Activated CD4-positive, CD25-positive, alpha-beta regulatory T cell treated with anti-CD3 and anti-CD28 coated beads, Interleukin-2, amount 50 U/mL, for 24 hours (primary cell): ENCODE measurements around the gene YAE1.

ENCODE experiments used
- ATAC-seq, 2 donors: fragments of 150-1000 bp; cut with Tn5 transposase; one replicate each; pipeline ENCODE4 v1.10.0; 2021; ENCODE audit warnings: mild to moderate bottlenecking in 1 of 2, moderate library complexity in 1 of 2

The YAE1 gene

DNA sequence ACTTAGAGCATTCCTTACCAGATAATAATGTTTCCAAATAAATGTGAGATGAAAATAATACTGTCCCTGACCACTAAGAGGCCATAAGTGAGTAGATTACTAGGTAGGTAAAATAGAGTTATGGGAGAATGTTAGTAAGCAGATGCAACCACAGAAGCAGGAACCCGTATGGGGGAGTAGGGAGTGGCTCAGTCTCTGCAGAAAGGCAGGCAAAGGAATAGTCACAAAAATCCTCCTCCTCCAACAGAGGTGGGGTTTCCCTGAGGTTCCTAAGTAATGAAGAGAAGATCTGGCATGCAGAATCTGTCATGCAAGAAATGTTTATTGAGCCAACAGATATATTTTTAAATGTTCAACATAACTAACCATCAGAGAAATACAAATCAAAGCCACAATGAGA lies 9.0 kb upstream of the YAE1 start:
- no peak for ATAC-seq

DNA sequence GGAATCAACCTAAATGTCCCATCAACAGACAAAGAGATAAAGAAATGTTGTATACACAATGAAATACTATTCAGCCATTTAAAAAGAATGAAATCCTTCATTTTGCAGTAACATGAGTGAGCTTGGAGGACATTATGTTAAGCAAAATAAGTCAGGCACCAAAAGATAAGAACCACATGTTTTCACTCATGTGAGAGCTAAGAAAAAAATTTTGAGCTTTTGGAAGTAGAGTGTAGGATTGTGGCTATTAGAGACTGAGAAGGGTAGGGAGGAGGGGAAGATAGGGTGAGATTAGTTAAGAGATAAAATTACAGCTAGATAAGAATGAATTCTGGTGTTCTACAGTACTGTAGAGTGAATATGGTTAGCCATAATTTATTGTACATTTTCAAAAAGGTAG lies 8.3 kb upstream of the YAE1 start:
- no peak for ATAC-seq

DNA sequence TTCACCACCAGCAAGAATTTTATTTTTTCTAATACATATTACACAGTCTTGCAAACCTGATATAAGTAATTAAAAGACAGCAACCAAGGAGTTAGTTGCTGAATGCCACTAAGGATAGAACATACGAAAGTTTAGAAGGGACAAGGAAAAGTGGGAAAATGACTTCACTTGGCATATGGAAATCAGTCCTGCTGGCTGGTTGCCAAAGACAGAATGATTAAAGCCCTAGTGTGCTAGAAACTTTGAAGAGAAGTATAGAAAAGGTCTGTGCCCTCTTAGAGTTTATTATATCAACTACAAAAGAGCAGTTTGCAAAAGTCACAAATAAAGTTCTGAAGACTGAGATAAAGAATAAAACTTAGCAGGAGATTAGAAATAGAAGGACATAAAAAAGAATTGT lies 5.8 kb upstream of the YAE1 start:
- ATAC-seq = no peak

DNA sequence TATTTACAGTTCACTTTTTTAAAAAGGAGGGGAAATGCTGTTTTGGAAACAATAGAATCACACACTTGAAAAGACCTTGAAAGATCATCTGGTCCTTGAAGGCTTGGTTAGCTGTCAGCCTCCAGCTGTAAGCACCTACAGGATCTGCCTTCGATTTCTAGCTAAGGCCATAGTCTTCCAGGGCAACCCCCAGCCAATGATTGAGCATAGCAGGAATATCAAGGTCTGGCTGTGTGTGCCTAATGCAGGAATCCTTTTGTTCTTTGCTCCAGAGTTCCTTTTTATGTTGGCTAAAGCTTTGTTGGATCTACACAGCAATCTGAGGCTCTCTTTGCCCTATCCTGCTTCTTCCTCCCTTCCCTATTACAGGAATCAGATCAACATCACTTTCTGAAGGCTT lies 5.2 kb upstream of the YAE1 start:
- ATAC-seq = no peak

DNA sequence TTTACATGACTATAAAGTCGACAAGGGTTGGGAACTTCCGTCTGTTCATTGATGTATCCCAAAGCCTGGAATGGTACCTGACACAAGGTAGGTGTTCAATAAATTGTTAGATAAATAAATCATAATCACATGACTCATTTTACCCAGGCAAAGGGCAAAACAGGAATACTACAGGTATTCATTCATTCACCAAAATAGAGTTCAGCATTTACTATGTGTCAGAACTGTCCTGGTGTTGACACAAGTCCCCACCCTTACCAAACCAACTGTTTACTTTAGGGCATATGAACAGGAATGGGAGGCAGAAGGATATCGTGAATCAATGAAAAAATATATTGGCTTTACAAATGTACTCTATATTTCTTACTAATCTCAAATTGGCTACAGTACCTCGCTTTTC lies 666 bp upstream of the YAE1 start:
- no peak for ATAC-seq

DNA sequence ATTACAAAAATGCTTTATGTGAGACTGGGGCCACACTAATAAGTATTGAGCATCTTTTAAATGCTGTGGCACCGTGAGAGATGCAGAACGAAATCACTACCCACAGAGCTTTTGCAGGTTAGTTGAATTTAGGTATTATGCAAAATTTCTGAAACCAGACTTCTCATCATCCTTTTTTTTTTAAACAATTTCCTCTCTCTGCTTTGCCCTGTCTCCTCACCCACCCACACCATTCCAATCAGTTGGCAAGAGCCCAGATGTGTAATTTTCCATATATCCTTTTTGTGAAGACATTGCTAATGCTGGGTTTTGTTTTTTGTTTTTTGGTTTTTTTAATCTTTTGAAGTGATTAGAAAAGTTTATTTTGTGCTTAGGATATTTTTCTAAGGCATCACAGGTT lies 1.1 kb downstream of the YAE1 start:
- no peak for ATAC-seq

DNA sequence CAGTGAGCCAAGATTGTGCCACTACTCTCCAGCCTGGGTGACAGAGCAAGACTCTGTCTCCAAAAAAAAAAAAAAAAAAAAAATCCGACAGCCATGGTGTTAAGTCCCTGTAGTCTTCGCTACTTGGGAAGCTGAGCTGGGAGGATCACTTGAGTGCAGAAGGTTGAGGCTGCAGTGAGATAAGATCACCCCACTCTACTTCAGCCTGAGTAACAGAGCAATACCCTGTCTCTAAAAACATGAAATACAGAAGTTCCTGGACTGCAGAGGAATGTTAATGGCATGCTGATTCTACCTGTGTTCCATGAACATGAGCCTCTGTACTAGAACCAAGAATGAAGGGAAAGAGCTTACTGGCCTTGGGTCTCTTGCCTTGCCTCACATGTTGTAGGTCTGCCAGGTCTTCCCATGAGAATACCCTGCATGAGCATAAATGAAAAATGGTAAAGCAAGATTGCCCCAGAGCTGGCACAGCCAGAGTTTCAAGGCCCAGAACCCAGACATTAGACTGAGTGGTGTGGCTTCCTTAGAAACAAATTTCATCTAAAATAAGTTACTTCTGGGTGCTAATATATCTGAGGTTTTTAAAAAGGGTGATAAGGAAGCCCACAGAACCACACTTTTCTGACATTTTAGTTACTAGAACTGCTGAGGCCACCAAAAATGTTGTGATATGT lies 8.6 kb downstream of the YAE1 start:
- ATAC-seq = no peak

DNA sequence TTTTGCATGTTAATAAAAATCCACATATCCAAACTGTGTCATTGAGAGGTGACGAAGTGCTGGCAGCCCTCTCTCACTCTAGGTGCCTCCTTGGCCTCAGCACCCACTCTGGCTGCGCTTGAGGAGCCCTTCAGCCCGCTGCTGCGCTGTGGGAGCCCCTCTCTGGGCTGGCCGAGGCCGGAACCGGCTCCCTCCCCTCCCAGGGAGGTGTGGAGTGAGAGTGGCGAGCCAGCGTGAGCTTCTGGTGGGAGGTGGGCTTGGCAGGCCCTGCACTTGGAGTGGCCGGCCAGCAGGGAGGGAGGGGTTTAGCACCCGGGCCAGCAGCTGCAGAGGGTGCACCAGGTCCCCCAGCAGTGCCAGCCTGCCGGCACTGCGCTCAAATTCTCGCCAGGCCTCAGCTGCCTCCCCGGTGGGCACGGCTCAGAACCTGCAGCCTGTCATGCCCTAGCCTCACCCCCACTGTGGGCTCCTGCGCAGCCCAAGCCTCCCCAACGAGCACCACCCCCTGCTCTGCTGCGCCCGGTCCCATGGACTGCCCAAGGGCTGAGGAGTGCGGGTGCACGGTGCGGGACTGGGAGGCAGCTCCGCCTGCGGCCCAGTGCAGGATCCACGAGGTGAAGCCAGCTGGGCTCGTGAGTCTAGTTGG lies 11.1 kb downstream of the YAE1 start:
- no peak for ATAC-seq

DNA sequence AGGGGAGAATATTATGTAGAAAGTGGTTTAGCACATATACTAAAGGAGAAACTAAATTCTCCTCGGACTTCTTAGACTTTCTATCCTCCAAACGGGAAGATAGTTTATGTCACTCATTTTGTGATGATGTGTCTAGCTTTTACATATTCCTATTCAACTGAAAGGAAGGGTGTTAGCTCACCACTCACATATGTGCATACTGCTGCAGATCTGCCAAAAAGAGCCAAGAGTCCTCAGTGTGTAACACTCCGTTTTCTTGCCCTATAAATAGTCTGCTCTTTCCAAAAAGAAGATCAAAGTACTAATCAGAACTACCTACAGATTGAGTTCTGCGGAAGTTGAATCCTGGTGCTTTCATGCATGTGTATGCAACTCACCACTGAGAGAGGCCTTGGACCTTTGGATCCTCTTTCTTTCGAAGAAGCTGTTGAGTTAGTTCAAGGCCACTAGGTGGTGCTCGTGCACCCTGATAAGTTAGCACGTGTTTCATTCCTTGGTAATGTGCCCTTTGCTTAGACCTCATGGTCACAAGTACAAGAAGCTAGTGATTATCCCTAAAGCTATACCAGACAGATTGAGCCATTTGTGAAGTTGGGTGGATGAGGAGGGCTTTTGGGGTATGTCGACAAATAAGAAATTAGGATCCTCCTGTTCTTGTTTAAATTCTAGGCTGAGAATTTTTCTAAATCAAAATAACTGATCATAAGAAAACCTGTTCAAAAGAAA lies 14.1 kb downstream of the YAE1 start:
- peak; percentile 80 to 82 for ATAC-seq

DNA sequence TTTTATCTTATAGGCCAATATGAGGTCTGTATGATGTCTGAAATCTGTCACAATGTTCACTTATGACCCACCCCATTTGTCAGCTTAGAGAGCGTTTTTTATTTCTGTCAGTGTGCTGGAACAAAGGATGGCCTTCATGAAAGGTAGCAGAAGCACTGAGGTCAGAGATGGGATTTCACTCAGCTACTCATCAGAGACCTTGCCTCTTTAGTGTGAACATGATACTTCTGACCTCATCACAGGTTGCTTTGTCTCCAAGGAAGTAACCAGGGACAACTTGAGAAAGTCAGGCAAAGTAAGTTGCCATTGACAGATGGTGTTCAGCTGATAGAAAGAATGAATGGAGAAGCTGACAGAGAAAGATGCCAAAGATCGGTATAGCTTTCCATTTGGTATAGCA lies 16.3 kb downstream of the YAE1 start:
- ATAC-seq = no peak

DNA sequence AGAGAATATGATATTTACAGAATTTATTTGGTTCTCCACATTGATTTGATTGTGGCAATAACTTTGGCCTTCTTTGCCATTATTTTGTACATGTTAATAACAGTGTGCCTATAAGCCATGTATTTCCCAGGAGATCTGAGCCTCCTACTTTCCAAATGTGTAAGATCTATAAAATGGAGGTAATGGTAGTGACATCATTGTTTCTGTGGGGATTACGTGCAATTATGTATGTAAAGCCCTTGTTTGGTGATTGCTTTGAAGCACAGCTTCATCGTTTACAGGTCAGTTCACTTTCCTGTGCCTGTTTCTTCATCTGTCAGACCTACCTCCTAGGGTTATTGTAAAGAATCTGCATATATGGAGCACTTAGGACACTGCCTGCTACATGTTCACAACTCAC lies 17.3 kb downstream of the YAE1 start:
- ATAC-seq = no peak

DNA sequence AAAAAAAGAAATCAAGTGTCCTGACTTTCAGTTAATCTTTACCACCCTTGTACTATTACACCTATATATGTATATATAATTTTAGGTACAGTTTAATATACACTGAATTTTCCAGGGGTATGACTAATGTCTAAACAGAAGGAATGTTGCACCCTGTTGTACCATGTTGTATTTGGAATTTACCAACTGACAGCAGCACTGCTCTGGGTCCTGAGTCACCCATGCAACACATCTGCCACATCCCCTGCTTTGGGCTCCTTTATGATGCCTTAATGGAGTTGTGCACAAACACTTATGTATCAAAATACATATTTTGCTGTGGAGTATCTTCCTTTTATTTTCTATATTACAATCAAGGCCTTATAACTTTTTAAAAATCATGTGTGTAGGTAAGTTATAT lies 21.2 kb downstream of the YAE1 start:
- no peak for ATAC-seq

DNA sequence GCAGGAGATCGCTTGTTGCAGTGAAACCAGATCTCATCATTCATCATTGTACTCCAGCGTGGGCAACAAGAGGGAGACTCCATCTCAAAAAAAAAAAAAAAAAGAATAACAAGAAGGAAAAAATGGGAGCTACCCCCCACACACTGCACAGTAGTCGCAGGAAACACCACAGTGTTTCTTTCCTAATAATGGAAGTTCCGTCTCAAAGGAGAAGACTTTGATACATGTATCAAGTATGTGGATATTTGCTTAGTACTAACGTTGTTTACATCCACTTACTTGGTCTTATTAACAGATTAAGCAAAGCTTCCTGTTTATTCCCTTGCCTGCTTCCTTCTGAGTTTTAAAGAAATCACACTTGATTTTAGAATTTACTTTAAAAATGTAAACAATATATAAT lies 22.2 kb downstream of the YAE1 start:
- ATAC-seq = no peak

DNA sequence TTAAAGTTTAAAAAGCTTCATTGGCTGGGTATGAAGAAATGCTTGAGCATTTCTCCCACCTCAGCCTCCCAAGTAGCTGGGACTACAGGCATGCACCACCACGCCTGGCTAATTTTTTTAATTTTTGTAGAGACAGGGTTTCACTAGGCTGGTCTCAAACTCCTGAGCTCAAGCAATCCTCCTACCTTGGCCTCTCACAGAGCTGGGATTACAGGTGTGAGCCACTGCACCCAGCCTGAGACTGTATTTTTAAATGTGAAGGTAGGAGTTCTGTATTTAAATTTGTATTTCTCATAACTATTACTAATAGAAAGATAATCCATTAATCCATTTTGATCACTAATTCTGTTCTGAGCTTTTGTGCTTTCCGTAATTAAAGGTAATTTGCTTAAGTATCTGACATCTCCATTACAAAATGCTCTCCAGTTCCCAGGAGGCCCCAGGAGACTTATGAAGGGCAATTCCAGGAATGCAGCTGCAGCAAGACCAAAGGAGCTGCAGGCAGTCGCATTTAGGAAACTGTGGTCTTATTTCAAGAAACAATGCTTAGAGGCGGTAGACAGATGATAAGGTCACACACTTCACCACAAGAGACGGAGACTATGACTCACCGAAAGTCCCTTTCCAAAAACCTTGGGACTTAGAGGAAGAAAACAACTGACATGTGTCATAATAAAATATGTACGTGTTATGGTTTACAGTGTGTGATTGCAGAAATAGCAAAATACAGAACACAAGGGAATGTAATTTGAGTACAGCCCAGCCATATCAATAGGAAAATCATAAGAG lies 23.3 kb downstream of the YAE1 start:
- peak; percentile 79 to 81 for ATAC-seq

DNA sequence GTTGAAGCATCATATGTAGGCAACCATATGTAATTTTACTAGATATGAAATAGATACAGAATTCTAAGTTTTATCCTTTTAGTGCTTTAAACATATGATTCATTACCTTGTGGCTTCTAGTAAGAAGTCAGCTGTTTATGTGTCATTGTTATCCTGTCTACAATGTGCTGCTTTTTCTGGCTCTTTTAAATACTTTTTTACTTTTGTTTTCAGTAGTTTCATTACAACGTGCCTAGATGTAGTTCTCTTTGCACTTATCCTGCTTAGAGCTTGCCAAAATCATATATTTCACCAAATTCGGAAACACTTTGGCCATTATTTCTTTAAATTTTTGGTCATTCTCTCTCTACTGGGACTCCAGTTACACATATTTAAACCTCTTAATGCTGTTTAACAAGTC lies 26.4 kb downstream of the YAE1 start:
- peak; percentile 78 to 82 for ATAC-seq

DNA sequence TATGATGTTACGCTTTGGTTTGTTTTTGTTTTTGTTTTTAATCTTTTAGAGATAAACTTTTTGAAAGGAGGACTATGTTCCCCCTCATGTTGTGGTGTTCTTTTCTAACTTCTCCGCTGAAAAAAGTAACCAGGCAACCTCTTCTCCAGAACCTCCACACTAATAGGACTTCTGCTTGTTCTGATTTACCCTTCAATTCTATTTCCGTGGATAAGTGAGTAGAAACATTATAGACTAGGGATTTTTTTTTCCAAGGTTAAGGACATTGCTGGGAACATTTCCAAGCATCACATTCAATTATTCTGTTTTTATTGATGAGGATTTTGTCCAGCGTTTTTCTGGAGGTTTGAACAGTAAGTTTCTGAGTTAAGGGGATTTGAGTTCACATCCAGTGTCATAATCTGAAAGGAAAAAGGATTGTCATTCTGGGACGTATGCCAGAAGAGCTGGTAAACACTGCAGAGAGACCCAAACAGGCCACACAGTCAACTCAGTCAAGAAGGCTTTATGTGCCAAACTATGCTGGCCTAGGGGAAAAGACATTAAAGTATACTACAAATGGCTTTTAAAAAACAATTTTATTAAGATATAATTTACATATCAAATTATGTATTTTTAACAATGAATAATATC lies 28.9 kb downstream of the YAE1 start:
- no peak for ATAC-seq

DNA sequence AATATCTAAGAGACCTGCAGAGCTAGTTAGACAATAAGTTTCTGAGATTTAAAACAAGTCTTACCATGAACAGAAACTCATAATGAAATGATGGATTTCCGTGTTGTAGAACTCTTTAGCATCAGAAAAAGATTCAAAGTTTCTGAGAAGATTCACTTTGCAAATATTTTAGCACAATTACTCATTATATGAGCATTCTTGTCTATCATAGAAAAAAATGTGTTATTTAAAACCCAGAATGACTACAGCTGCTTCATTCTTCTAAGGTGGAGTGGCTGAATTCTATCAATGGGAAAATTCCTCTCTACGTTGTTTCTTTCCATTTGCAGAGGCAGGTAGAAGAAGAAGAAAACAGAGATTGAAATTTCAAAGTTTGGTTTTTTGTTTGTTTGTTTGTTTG lies 36.1 kb downstream of the YAE1 start:
- no peak for ATAC-seq

DNA sequence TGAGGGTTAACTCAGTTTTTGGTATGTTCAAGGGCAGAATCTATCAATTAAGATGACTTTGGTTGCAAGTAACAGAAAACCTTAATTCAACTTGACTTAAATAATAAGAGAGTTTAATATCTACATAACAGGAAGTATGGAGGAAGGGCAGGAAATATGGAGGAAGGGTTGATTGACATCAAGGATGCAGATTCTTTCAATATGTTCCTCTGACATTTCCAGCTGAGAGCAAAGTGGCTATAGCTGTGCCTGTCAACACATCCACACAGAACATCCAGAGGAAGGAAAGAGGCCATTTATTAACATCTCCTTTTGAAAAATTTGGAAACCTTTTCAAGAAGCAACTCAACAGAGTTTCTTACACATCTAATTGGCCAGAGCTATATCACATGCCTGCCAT lies 37.7 kb downstream of the YAE1 start:
- no peak for ATAC-seq

DNA sequence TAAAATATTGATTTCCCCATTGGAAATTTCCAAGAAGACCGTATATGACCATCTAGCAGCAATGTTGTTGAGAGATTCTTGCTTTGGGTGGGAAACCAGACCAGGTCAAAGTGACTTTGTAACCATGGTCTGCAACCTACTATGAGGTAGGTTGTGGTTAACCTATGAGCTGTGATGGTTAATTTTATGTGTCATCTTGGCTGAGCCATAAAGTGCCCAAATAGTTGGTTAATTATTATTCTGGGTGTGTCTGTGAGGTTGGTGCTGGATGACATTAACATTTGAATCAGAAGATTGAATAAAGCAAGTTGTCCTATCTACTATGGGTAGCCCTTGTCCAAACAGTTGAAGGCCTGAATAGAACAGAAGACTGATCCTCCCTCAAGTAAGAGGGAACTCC lies 38.9 kb downstream of the YAE1 start:
- peak; percentile 66 to 74 for ATAC-seq

DNA sequence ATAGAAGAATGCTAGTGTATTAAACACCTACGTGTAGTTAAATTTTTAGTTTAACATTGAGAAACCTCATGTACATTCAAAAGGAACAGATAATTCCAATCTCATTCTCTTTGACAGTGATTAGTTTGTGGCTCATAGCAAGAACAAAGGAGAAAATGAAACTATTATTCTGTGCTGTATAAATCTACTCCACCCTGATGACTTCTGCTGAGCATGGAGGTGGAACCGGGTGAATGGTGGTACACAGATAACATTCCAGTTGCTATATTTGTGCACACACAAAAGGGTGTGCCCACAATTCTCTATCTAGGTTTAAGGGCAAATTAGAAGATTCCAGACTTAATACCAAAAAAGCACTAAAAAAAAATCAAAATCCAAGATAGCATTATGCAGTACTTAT lies 40.1 kb downstream of the YAE1 start:
- ATAC-seq = peak; percentile 54 to 61

DNA sequence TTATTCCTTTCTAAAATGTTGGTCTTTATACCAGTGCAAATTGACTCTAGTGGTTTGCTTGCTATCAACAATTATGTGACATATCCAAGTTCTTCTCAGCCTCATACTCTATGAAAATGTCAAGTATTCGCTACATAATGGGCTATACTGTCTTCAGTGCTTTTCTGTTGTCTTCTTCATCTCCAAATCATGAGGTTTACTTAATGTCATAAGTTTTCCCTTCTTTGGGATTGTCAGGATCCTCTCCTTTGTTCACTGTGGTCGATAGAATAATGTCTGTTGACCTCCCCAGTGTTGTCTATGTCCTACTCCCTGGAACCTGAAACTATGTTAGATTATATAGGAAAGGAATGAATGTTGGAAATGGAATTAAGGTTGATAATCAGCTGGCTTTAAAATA lies 40.7 kb downstream of the YAE1 start:
- no peak for ATAC-seq

DNA sequence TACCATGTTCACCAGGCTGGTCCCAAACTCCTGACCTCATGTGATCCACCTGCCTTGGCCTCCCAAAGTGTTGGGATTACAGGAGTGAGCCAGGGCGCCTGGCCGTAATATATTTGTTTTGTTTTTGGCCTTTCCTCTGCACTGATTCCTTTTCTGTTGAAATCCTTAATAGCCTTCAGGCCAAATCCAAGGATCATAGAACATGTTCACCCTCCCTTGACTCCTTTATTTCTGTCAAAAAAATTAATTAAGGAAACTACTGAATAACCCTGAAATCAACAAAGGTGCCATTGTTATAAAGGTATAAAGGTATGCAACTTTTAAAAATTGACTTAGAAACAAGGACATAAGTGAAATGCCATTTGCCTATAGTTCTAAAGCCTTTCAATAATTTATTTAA lies 41.7 kb downstream of the YAE1 start:
- no peak for ATAC-seq

DNA sequence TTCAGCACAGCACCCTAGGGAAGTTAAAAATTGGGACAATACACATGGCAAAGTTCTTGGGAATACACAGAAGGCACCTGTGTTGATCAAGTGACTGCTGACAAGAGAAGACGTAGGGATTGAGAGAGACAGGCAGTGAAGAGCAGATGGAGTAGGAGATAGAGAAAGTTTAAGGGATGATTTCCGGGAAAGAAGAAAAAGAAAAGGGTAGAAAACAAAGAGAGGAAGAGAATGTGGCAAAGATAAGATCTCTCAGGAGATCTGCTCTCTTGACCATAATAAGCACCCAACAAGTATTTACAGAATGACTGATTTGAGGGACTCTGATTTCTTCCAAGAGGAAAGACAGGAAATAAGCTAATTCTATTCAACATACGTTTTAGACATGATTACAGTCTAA lies 42.1 kb downstream of the YAE1 start:
- no peak for ATAC-seq
